BLaER1 (cell line): ENCODE measurements around the gene ATP12A.

Source experiments
- H3K27ac ChIP-seq: shearing (Covaris generic); formaldehyde crosslinking; 2 replicates; pipeline ENCODE4 v1.8.1; 2022
- H3K27me3 ChIP-seq: shearing (Covaris generic); formaldehyde crosslinking; 2 replicates; pipeline ENCODE4 v1.8.1; 2022
- H3K36me3 ChIP-seq: shearing (Covaris generic); formaldehyde crosslinking; 2 replicates; pipeline ENCODE4 v1.8.1; 2022
- H3K4me1 ChIP-seq: shearing (Covaris generic); formaldehyde crosslinking; 2 replicates; pipeline ENCODE4 v1.8.1; 2022
- H3K4me2 ChIP-seq: shearing (Covaris generic); formaldehyde crosslinking; 2 replicates; pipeline ENCODE4 v1.8.1; 2022
- H3K4me3 ChIP-seq: shearing (Covaris generic); formaldehyde crosslinking; 2 replicates; pipeline ENCODE4 v1.8.1; 2022
- H3K9ac ChIP-seq: shearing (Covaris generic); formaldehyde crosslinking; 2 replicates; pipeline ENCODE4 v1.8.1; 2022
- H3K9me3 ChIP-seq: shearing (Covaris generic); formaldehyde crosslinking; 2 replicates; pipeline ENCODE4 v1.8.1; 2022
- H4K20me1 ChIP-seq: shearing (Covaris generic); formaldehyde crosslinking; 2 replicates; pipeline ENCODE4 v1.8.1; 2022
- Cebpa-rat ChIP-seq: shearing (Covaris generic); IDR thresholded peaks from 2 replicates; pipeline ENCODE4 v1.8.1; 2022

Gene ATP12A

DNA sequence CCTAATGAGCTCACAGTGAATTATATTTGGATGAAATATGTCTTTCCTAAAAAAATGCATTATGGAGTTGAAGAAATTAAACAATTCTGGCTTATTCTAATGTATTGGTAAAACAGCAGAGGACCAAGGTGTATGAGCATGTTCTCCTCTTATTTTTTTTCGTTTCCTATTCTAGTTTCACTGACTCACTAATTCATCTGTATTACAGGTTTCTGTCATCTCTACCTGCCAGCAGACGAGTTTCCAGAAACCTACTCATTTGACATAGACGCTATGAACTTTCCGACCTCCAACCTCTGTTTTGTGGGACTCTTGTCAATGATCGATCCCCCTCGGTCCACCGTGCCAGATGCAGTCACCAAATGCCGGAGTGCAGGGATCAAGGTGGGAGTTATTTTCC is 20.3 kb downstream of the ATP12A start:
- H3K4me3 ChIP-seq = no peak overlapping the region
- no peak overlapping the region for H3K4me2 ChIP-seq
- no peaks in the 10 kb centered on the region for H3K9me3 ChIP-seq
- no peak for TF ChIP-seq Cebpa-rat
- no peaks in the 10 kb centered on the region for H3K27me3 ChIP-seq
- no peak overlapping the region for H3K27ac ChIP-seq
- no peaks in the 10 kb centered on the region for H3K36me3 ChIP-seq
- no peaks in the 10 kb centered on the region for H4K20me1 ChIP-seq
- H3K4me1 ChIP-seq = no peaks in the 10 kb centered on the region
- H3K9ac ChIP-seq = no peak overlapping the region

DNA sequence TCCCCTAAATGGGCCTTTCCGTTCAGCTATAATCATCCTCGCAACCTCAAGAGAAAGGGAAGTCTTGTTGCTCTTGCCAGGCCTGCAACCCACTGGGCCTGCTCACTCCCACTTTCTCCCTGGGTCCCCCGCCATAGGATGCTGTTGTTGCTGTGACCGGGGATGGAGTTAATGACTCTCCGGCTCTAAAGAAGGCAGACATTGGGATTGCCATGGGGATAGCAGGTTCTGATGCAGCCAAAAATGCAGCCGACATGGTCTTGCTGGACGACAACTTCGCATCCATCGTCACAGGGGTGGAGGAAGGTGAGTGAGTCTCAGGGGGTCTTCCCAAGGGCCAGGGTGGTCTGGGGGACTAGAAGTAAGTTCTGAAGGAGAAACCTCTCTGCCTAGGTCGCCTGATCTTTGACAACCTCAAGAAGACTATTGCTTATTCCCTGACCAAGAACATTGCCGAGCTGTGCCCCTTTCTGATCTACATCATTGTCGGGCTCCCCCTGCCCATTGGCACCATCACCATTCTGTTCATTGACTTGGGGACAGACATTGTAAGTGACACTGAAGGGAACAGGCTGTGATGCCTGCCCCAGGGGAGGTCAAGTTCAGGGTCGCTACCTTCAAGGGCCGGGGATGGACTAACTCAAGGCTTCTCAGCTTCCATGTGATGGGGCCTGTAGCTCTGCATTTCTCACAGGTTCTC is 26.8 kb downstream of the ATP12A start:
- Histone ChIP-seq H3K36me3 (no peaks in the 10 kb centered on the region), H3K4me3 (no peak overlapping the region), H3K27me3 (no peaks in the 10 kb centered on the region), H3K9ac (no peak overlapping the region), H3K4me1 (peaks cover 13% of the 10 kb centered on the region), H3K9me3 (no peaks in the 10 kb centered on the region), H4K20me1 (no peaks in the 10 kb centered on the region), H3K4me2 (no peak overlapping the region), H3K27ac (no peak overlapping the region)
- TF ChIP-seq Cebpa-rat = no peak

DNA sequence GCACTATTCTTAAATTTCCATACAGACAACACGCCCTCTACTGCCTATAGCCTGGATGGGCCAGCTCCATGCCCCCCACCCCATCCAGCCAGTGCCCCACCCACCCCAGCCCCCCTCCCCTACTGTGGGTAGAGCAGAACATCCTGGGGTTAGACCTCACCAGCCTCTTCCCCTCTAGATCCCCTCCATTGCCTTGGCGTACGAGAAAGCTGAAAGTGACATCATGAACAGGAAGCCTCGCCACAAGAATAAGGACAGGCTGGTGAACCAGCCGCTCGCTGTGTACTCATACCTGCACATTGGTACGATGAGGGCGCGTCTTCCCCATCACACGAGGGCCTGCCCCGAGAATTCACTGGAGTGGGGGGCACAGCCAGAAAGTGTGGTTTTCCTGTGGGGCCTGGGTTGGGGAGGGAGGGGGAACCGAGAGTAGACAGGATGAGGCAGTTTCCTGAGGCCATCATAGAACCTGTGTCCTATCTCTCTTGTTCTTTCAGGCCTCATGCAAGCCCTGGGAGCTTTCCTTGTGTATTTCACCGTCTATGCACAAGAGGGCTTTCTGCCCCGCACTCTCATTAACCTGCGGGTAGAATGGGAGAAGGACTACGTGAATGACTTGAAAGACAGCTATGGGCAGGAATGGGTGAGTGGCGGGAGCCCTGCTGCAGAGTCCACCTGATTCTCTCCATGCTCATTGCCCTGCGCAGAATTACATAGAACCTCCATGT is 29.1 kb downstream of the ATP12A start:
- Histone ChIP-seq H3K4me2 (peak overlapping the region; percentile 73), H3K27ac (no peak overlapping the region), H3K27me3 (no peaks in the 10 kb centered on the region), H3K4me1 (peaks cover 13% of the 10 kb centered on the region), H3K4me3 (no peak overlapping the region), H4K20me1 (no peaks in the 10 kb centered on the region), H3K9ac (no peak overlapping the region), H3K36me3 (no peaks in the 10 kb centered on the region), H3K9me3 (no peaks in the 10 kb centered on the region)
- TF ChIP-seq Cebpa-rat = no peak

DNA sequence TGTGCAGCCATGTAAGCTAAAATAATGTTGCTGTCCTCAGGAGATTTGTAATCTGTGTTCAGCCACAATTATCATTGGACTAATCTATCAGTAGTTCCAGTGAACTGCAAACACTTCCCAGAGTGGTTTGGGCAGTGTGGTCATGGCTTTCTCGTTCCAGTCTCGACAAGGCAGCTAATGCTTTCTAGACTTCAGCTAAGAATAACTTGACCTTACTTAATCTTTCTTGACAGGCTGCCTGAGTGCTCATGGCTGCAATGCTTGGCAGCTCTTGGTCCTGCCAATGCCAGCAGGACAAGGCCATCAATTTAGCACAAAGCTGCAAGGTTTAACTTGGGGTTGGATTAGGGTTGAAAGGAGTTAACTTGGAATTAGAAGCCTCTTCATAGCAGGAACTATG is 32.8 kb downstream of the ATP12A start:
- H3K27me3 ChIP-seq = no peaks in the 10 kb centered on the region
- H3K9me3 ChIP-seq = no peaks in the 10 kb centered on the region
- no peak overlapping the region for H3K4me3 ChIP-seq
- H3K4me2 ChIP-seq = no peak overlapping the region
- H4K20me1 ChIP-seq = no peaks in the 10 kb centered on the region
- H3K36me3 ChIP-seq = no peaks in the 10 kb centered on the region
- peaks cover 13% of the 10 kb centered on the region for H3K4me1 ChIP-seq
- no peak overlapping the region for H3K27ac ChIP-seq
- no peak overlapping the region for H3K9ac ChIP-seq
- TF ChIP-seq Cebpa-rat = no peak

GRCh38 chr13:24716011-24716410 is 35.8 kb downstream of the ATP12A start:
- Histone ChIP-seq H3K4me1 (no peaks in the 10 kb centered on the region), H3K9ac (no peak overlapping the region), H4K20me1 (no peaks in the 10 kb centered on the region), H3K4me3 (no peak overlapping the region), H3K9me3 (no peaks in the 10 kb centered on the region), H3K27me3 (no peaks in the 10 kb centered on the region), H3K27ac (no peak overlapping the region), H3K4me2 (no peak overlapping the region), H3K36me3 (no peaks in the 10 kb centered on the region)
- no peak for TF ChIP-seq Cebpa-rat

DNA sequence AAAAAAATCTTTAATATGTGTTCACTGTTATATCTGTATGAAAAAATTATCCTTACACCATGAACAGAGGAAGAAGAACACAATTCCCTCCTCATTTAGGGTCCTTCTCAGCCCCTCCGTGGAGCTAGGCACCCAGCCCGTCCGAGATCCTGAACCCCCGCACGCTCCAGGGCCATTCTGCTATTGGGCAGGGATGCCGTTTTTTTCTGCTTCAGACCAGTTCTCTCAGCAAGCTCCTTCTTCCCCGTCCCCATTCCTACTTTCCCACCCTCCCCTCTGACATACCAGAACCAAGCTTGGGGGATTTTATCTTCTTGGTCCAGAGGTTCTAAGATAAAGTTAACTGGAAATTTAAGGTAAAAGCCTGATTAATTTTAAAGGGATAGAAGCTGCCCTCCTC is 36.2 kb downstream of the ATP12A start:
- Histone ChIP-seq H3K9ac (no peak overlapping the region), H3K4me3 (no peak overlapping the region), H3K36me3 (no peaks in the 10 kb centered on the region), H3K27ac (no peak overlapping the region), H3K4me1 (no peaks in the 10 kb centered on the region), H3K27me3 (no peaks in the 10 kb centered on the region), H3K4me2 (no peak overlapping the region), H4K20me1 (no peaks in the 10 kb centered on the region), H3K9me3 (no peaks in the 10 kb centered on the region)
- no peak for TF ChIP-seq Cebpa-rat

- no peaks in the 10 kb centered on the region for H3K36me3 ChIP-seq
- no peaks in the 10 kb centered on the region for H4K20me1 ChIP-seq
- no peak overlapping the region for H3K4me2 ChIP-seq
- no peaks in the 10 kb centered on the region for H3K27me3 ChIP-seq
- TF ChIP-seq Cebpa-rat = no peak
- no peaks in the 10 kb centered on the region for H3K4me1 ChIP-seq
- no peak overlapping the region for H3K9ac ChIP-seq
- no peaks in the 10 kb centered on the region for H3K9me3 ChIP-seq
- H3K4me3 ChIP-seq = no peak overlapping the region
- no peak overlapping the region for H3K27ac ChIP-seq
Measured at GRCh38 chr13:24717217-24717616, 37.0 kb downstream of the ATP12A start.

- TF ChIP-seq Cebpa-rat = no peak
- Histone ChIP-seq H3K36me3 (no peaks in the 10 kb centered on the region), H3K9me3 (no peaks in the 10 kb centered on the region), H3K9ac (no peak overlapping the region), H3K27ac (no peak overlapping the region), H3K4me3 (no peak overlapping the region), H3K4me1 (no peaks in the 10 kb centered on the region), H3K27me3 (no peaks in the 10 kb centered on the region), H3K4me2 (no peak overlapping the region), H4K20me1 (no peaks in the 10 kb centered on the region)
Measured at GRCh38 chr13:24718192-24718965, 38.2 kb downstream of the ATP12A start.

- no peak overlapping the region for H3K4me3 ChIP-seq
- no peaks in the 10 kb centered on the region for H3K27me3 ChIP-seq
- no peaks in the 10 kb centered on the region for H3K9me3 ChIP-seq
- H4K20me1 ChIP-seq = no peaks in the 10 kb centered on the region
- no peaks in the 10 kb centered on the region for H3K36me3 ChIP-seq
- H3K4me1 ChIP-seq = no peaks in the 10 kb centered on the region
- H3K4me2 ChIP-seq = no peak overlapping the region
- TF ChIP-seq Cebpa-rat = no peak
- no peak overlapping the region for H3K9ac ChIP-seq
- H3K27ac ChIP-seq = no peak overlapping the region
Measured at GRCh38 chr13:24719139-24719538, 38.9 kb downstream of the ATP12A start.

DNA sequence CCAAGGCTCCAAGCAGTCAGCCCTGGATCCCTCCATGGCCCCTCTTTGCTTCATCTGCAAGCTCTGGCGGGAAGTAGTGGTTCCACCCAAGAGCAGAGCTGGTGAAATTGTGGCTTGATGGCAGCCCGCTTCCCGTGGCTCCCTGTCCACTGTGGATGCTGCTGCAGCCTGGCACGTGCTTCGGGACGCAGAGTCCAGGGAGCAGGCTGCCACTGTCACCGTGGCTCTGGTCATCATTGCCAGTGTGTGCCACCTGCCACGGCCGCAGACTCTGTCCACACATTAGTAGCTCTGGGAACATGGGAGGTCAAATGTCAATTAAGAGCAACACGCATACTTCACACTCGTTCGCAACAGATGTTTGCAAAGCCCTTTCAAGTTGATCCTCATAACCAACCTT is 43.0 kb downstream of the ATP12A start:
- TF ChIP-seq Cebpa-rat = no peak
- no peaks in the 10 kb centered on the region for H3K9me3 ChIP-seq

More for the DNA sequence above, 43.0 kb downstream of the ATP12A start:
- H4K20me1 ChIP-seq = no peaks in the 10 kb centered on the region
- H3K9ac ChIP-seq = no peak overlapping the region
- H3K4me3 ChIP-seq = no peak overlapping the region
- no peak overlapping the region for H3K27ac ChIP-seq
- H3K36me3 ChIP-seq = no peaks in the 10 kb centered on the region
- H3K4me2 ChIP-seq = no peak overlapping the region
- H3K27me3 ChIP-seq = 0 out of 2 replicates have a peak, but pooled peaks cover 3% of the 10 kb centered on the region
- no peaks in the 10 kb centered on the region for H3K4me1 ChIP-seq
